HepG2 (cell line): ENCODE data around the gene COG8. TPM values are rescaled to one million over a fixed set of nuclear protein-coding genes. Genes with fewer than 3 reads are reported as not detected.

Source experiments
- ATM ChIP-seq: fragments of 450-650 bp; IDR thresholded peaks from 2 replicates; pipeline ENCODE4 v1.7.1; 2017; ENCODE audit warnings: mild to moderate bottlenecking, borderline replicate concordance
- BCL6 ChIP-seq: IDR thresholded peaks from 2 replicates; pipeline ENCODE4 v1.6.1; 2016; ENCODE audit warnings: missing genetic modification reagents, missing compliant biosample characterization
- CEBPZ ChIP-seq: IDR thresholded peaks from 2 replicates; pipeline ENCODE4 v1.6.1; 2012; ENCODE audit warnings: low read length, improper control_type of control experiment
- IRX3 ChIP-seq: sonication (generic); formaldehyde crosslinking; IDR thresholded peaks from 2 replicates; pipeline ENCODE4 v1.8.1; 2023; ENCODE audit warnings: mild to moderate bottlenecking, low read depth, missing genetic modification reagents, borderline replicate concordance
- MNT ChIP-seq: fragments of 450-650 bp; IDR thresholded peaks from 2 replicates; pipeline ENCODE4 v1.6.1; 2016
- SNRNP70 ChIP-seq: fragments of 200-400 bp; formaldehyde crosslinking; IDR thresholded peaks from 2 replicates; pipeline ENCODE4 v1.6.1; 2017; ENCODE audit warnings: mild to moderate bottlenecking, low read depth, low read length, moderate library complexity
- SP2 ChIP-seq: sonication (generic); formaldehyde crosslinking; IDR thresholded peaks from 2 replicates; pipeline ENCODE4 v1.5.1; 2020; ENCODE audit warnings: mild to moderate bottlenecking, missing genetic modification reagents
- SUZ12 ChIP-seq: fragments of 150-350 bp; IDR thresholded peaks from 2 replicates; pipeline ENCODE4 v1.6.1; 2014; ENCODE audit warnings: low read depth, low read length
- ZNF317 ChIP-seq: sonication (generic); formaldehyde crosslinking; IDR thresholded peaks from 2 replicates; pipeline ENCODE4 v1.5.0; 2020; ENCODE audit warnings: mild to moderate bottlenecking, missing genetic modification reagents
- ZNF441 ChIP-seq: sonication (generic); formaldehyde crosslinking; IDR thresholded peaks from 2 replicates; pipeline ENCODE4 v1.7.0; 2021; ENCODE audit warnings: missing genetic modification reagents, borderline replicate concordance
- ZNF543 ChIP-seq: sonication (generic); formaldehyde crosslinking; IDR thresholded peaks from 2 replicates; pipeline ENCODE4 v1.4.0; 2020; ENCODE audit warnings: mild to moderate bottlenecking, missing genetic modification reagents
- ZNF609 ChIP-seq: sonication (generic); formaldehyde crosslinking; IDR thresholded peaks from 2 replicates; pipeline ENCODE4 v1.4.0; 2020; ENCODE audit warnings: mild to moderate bottlenecking, missing genetic modification reagents, borderline replicate concordance
- polyA plus RNA-seq, 8 experiments: library from polyadenylated mRNA; depleted of rRNA in 3 of 8; stranded (reverse) in 7 of 8; unstranded in 1 of 8; fragments of >200 nt; fragmentation: Illumina TruSeq in 4 of 8; extraction: Trizol in 4 of 8; gene quantifications; 2 replicates each; pipeline versions ENCODE4 v1.2.1 to v1.2.3, GENCODE V29; 2011 to 2016; ENCODE audit warnings: low read depth in 4 of 8, missing spikeins in 1 of 8, mixed read lengths in 1 of 8; ENCODE audit not compliant: insufficient read depth in 1 of 8
- total RNA-seq, 5 experiments: library from RNA; depleted of rRNA; stranded (reverse); fragments of >200 nt; fragmentation: Illumina TruSeq; extraction: Trizol; gene quantifications; 2 replicates each; pipeline ENCODE4 v1.2.3, GENCODE V29; 2016; ENCODE audit warnings: low read depth in 1 of 5
- TF ChIP-seq, protein P1 (sequence below): IDR thresholded peaks from 2 replicates; pipeline ENCODE4 v1.6.1; 2016
- TF ChIP-seq, protein P2 (sequence below): IDR thresholded peaks from 2 replicates; pipeline ENCODE4 v1.6.1; 2016; ENCODE audit warnings: low read depth, borderline replicate concordance
- TF ChIP-seq, protein P3 (sequence below): sonication (generic); formaldehyde crosslinking; IDR thresholded peaks from 2 replicates; pipeline ENCODE4 v1.5.0; 2020; ENCODE audit warnings: missing genetic modification reagents

COG8 gene
- total and polyA plus RNA-seq, 2 of the 13 experiments (the other 11 are each of a cell fraction or from before 2014, with no cell fraction given): 45.5 to 52.1 TPM

- TF ChIP-seq, protein P1, sequence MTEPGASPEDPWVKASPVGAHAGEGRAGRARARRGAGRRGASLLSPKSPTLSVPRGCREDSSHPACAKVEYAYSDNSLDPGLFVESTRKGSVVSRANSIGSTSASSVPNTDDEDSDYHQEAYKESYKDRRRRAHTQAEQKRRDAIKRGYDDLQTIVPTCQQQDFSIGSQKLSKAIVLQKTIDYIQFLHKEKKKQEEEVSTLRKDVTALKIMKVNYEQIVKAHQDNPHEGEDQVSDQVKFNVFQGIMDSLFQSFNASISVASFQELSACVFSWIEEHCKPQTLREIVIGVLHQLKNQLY: peak; percentile 68; the same call in 1 of the 2 replicates
- TF ChIP-seq ZNF543 (CRISPR knock-in tag) (peak; percentile 84; the same call in 1 of the 2 replicates), ZNF317 (CRISPR knock-in tag) (peak; percentile 54; the same call in 1 of the 2 replicates), ATM (no peak), BCL6 (CRISPR knock-in tag) (peak; percentile 74), MNT (peak; percentile 54), SNRNP70 (no peak), SP2 (CRISPR knock-in tag) (peak; percentile 84), CEBPZ (no peak), ZNF441 (CRISPR knock-in tag) (0 out of 2 replicates have a peak, but pooled peaks have one; percentile 10), SUZ12 (peak; percentile 58), IRX3 (CRISPR knock-in tag) (no peak; the same call in 1 of the 2 replicates), ZNF609 (CRISPR knock-in tag) (no peak; the same call in 1 of the 2 replicates)
- TF ChIP-seq, protein P2, sequence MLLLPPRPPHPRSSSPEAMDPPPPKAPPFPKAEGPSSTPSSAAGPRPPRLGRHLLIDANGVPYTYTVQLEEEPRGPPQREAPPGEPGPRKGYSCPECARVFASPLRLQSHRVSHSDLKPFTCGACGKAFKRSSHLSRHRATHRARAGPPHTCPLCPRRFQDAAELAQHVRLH (CRISPR knock-in tag): 0 out of 2 replicates have a peak, but pooled peaks have one; percentile 87
- TF ChIP-seq, protein P3, sequence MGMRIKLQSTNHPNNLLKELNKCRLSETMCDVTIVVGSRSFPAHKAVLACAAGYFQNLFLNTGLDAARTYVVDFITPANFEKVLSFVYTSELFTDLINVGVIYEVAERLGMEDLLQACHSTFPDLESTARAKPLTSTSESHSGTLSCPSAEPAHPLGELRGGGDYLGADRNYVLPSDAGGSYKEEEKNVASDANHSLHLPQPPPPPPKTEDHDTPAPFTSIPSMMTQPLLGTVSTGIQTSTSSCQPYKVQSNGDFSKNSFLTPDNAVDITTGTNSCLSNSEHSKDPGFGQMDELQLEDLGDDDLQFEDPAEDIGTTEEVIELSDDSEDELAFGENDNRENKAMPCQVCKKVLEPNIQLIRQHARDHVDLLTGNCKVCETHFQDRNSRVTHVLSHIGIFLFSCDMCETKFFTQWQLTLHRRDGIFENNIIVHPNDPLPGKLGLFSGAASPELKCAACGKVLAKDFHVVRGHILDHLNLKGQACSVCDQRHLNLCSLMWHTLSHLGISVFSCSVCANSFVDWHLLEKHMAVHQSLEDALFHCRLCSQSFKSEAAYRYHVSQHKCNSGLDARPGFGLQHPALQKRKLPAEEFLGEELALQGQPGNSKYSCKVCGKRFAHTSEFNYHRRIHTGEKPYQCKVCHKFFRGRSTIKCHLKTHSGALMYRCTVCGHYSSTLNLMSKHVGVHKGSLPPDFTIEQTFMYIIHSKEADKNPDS (CRISPR knock-in tag): peak; percentile 84; the same call in 1 of the 2 replicates
Observed at GRCh38 chr16:69330286-69331109, 8.9 kb downstream of the COG8 start, which contains the start of gene PDF (continued).
